ENCODE results near the gene TMEM179. TPM values are rescaled to one million over a fixed set of nuclear protein-coding genes. Genes with fewer than 3 reads are reported as not detected.

The TMEM179 gene
- total and polyA plus RNA-seq, 8 donors: 1.1 to 35.3 (median 3.3) TPM

GRCh38 chr14:104614126-104614812, 9.7 kb upstream of the TMEM179 start:
- FAIRE-seq (no peak), ATAC-seq (no peak), DNase-seq (no peak)
- no peak overlapping the region for H3K4me3 ChIP-seq
- H3K27ac ChIP-seq: no peak overlapping the region
- no peaks in the 10 kb centered on the region for H3K9me3 ChIP-seq
- no peaks in the 10 kb centered on the region for H3K27me3 ChIP-seq
- TF ChIP-seq, protein P1, sequence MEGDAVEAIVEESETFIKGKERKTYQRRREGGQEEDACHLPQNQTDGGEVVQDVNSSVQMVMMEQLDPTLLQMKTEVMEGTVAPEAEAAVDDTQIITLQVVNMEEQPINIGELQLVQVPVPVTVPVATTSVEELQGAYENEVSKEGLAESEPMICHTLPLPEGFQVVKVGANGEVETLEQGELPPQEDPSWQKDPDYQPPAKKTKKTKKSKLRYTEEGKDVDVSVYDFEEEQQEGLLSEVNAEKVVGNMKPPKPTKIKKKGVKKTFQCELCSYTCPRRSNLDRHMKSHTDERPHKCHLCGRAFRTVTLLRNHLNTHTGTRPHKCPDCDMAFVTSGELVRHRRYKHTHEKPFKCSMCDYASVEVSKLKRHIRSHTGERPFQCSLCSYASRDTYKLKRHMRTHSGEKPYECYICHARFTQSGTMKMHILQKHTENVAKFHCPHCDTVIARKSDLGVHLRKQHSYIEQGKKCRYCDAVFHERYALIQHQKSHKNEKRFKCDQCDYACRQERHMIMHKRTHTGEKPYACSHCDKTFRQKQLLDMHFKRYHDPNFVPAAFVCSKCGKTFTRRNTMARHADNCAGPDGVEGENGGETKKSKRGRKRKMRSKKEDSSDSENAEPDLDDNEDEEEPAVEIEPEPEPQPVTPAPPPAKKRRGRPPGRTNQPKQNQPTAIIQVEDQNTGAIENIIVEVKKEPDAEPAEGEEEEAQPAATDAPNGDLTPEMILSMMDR (IDR thresholded peaks at IDR 0.05): no peak
- whole genome bisulfite sequencing, 2 donors: 35 to 42% methylated on average over 4 of the region's 4 CpGs
- no peaks in the 10 kb centered on the region for H3K4me1 ChIP-seq
- H3K36me3 ChIP-seq: no peaks in the 10 kb centered on the region
- intact Hi-C loops (cut with DNase I): no loop called here

DNA sequence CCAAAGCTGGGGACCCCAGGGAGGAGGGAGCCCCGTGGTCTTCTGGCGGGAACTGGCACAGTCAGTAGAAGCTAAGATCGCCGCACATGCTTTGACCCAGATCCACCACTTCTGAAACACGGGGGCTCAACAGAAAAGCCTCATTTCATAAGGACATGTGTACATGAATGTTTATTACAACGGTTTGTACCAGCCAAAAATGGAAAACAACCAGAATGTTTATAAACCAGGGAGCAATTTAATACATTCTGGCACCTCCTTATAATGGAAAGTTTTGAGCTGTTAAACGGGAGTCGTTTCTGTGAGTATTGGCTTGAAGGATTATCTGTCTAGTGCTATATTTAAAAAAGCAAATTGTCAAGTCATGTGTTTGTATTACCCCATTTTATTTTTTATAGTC, 7.3 kb upstream of the TMEM179 start:
- 49 to 61% methylated on average over 8 of the region's 8 CpGs for WGBS, 2 donors
- TF ChIP-seq, protein P1 (IDR thresholded peaks at IDR 0.05): no peak
- no peak for DNase-seq
- H3K9me3 ChIP-seq: no peaks in the 10 kb centered on the region
- no peaks in the 10 kb centered on the region for H3K27me3 ChIP-seq
- no peak overlapping the region for H3K27ac ChIP-seq
- no peaks in the 10 kb centered on the region for H3K4me1 ChIP-seq
- ATAC-seq: no peak
- no peak for FAIRE-seq
- intact Hi-C loops (cut with DNase I): no loop called here
- H3K36me3 ChIP-seq: no peaks in the 10 kb centered on the region
- no peak overlapping the region for H3K4me3 ChIP-seq

DNA sequence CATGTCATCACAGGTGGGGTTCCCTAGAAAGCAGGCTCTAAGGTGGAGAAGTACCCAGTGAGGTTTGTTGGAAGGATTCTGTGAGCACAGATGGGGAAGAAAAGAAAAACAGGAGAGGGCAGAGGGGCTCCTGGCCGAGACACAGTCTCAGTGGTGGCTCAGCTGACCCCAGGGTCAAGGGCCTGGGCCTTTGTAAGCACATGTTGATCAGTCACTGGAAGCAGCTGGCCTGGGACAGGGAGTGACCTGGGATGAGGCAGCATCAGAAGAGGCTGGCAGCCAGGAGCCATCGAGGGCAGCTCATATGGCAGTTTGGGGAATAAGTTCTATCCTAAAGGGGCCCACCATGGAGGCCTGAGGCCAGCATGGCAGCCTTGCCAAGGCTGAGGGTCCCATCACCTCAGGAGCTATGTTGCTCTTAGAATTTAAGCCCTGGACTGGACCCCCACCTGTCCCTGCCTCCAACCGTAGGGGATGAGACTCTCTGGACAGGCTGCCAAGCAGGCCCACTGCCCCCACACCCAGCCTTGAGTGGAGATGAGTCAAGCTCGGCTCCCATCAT, 6.3 kb upstream of the TMEM179 start:
- Histone ChIP-seq H3K4me3 (no peak overlapping the region), H3K36me3 (no peaks in the 10 kb centered on the region), H3K27ac (no peak overlapping the region), H3K9me3 (no peaks in the 10 kb centered on the region), H3K4me1 (no peaks in the 10 kb centered on the region), H3K27me3 (no peaks in the 10 kb centered on the region)
- no peak for DNase-seq
- WGBS, 2 donors: 45 to 66% methylated on average over 4 of the region's 4 CpGs
- ATAC-seq: no peak
- no peak for FAIRE-seq
- TF ChIP-seq, protein P1 (IDR thresholded peaks at IDR 0.05): no peak
- intact Hi-C loops (cut with DNase I): no loop called here

GRCh38 chr14:104609666-104610065, 5.1 kb upstream of the TMEM179 start:
- no peaks in the 10 kb centered on the region for H3K27me3 ChIP-seq
- no peaks in the 10 kb centered on the region for H3K9me3 ChIP-seq
- intact Hi-C loops (cut with DNase I): no loop called here
- no peaks in the 10 kb centered on the region for H3K4me1 ChIP-seq
- H3K4me3 ChIP-seq: no peak overlapping the region
- no peak overlapping the region for H3K27ac ChIP-seq
- TF ChIP-seq, protein P1 (IDR thresholded peaks at IDR 0.05): no peak
- FAIRE-seq: no peak
- no peaks in the 10 kb centered on the region for H3K36me3 ChIP-seq
- no peak for ATAC-seq
- DNase-seq: no peak
- 62 to 69% methylated on average over 7 of the region's 7 CpGs for WGBS, 2 donors

Measured in pancreas (tissue), 10 donors.